GM12878 (cell line): Measurements from ENCODE around the gene RNF121. TPM values are rescaled to one million over a fixed set of nuclear protein-coding genes. Genes with fewer than 3 reads are reported as not detected.

Source experiments
- ATAC-seq: fragments of 200-7000 bp; cut with Tn5 transposase; 3 replicates; pipeline ENCODE4 v1.9.1; 2020; ENCODE audit warnings: mild to moderate bottlenecking, moderate library complexity
- BruUV-seq: library from RNA; stranded (reverse); fragments of 400-500 nt; replicated peaks from 2 replicates; lab custom pipeline; 2021; lab: Mats Ljungman, UMichigan
- CTCF ChIA-PET: fragments of 300-600 bp; sonication (Branson Sonifier 250); formaldehyde crosslinking; extraction: SDS; loops from one replicate; lab custom pipeline; 2021; ENCODE audit warnings: inconsistent platforms; lab: Yijun Ruan, JAX
- POLR2A ChIA-PET: fragments of 350-600 bp; formaldehyde crosslinking; extraction: SDS; loops from one replicate; lab custom pipeline; 2021; ENCODE audit warnings: inconsistent platforms; lab: Charles Lee
- RAD21 ChIA-PET: fragments of 300-600 bp; sonication (Branson Sonifier 250); formaldehyde crosslinking; loops from one replicate; lab custom pipeline; 2023; ENCODE audit warnings: antibody characterized with exemption; ENCODE audit not compliant: unreplicated experiment; lab: Charles Lee
- SMC1A ChIA-PET: fragments of 300-600 bp; sonication (Branson Sonifier 250); formaldehyde crosslinking; loops from one replicate; lab custom pipeline; 2023; ENCODE audit not compliant: unreplicated experiment, uncharacterized antibody; lab: Charles Lee
- DNase-seq: peaks from one replicate; pipeline ENCODE4 v3.0.0-alpha.2; 2011; ENCODE audit warnings: low read depth, low spot score
- FAIRE-seq: peaks from 3 replicates; lab custom pipeline; 2011; peaks lifted over from hg19 to GRCh38; lab: Jason Lieb, UNC
- H2AFZ ChIP-seq: 2 replicates; pipeline ENCODE4 v1.6.0; 2011; ENCODE audit warnings: low read depth, low read length, control low read depth; ENCODE audit not compliant: control insufficient read depth
- H3K27ac ChIP-seq: 2 replicates; pipeline ENCODE4 v1.5.1; 2011; ENCODE audit warnings: control low read depth; ENCODE audit not compliant: control insufficient read depth, insufficient read depth
- H3K27me3 ChIP-seq, 2 experiments: replicated peaks in 1 of 2; 2 replicates each; pipeline versions ENCODE4 v1.6.0 to v1.6.1; 2011; ENCODE audit warnings: low read length in 1 of 2; ENCODE audit not compliant: control insufficient read depth in 2 of 2, insufficient read depth in 2 of 2
- H3K36me3 ChIP-seq, 2 experiments: 2 replicates each; pipeline ENCODE4 v1.5.1; 2011; ENCODE audit warnings: low read length in 1 of 2; ENCODE audit not compliant: control insufficient read depth in 2 of 2, insufficient read depth in 2 of 2
- H3K4me1 ChIP-seq: 2 replicates; pipeline ENCODE4 v1.6.1; 2011; ENCODE audit warnings: mild to moderate bottlenecking, low read length, moderate library complexity, mixed read lengths; ENCODE audit not compliant: control insufficient read depth, insufficient read depth
- H3K4me2 ChIP-seq: 2 replicates; pipeline ENCODE4 v1.6.0; 2011; ENCODE audit warnings: control low read depth; ENCODE audit not compliant: control insufficient read depth, insufficient read depth
- H3K4me3 ChIP-seq: fragments of 200-600 bp; sonication (generic); 2 replicates; pipeline ENCODE4 v1.5.1; 2016
- H3K79me2 ChIP-seq: 2 replicates; pipeline ENCODE4 v1.6.0; 2011; ENCODE audit warnings: low read length; ENCODE audit not compliant: control insufficient read depth, insufficient read depth
- H3K9ac ChIP-seq: 2 replicates; pipeline ENCODE4 v1.8.0; 2011; ENCODE audit warnings: low read length, control low read depth, mixed read lengths; ENCODE audit not compliant: control insufficient read depth, insufficient read depth
- H3K9me3 ChIP-seq: replicated peaks from 3 replicates; pipeline ENCODE4 v1.5.1; 2011; ENCODE audit warnings: mild to moderate bottlenecking, low read length; ENCODE audit not compliant: control insufficient read depth, insufficient read depth
- H4K20me1 ChIP-seq: 2 replicates; pipeline ENCODE4 v1.6.0; 2011; ENCODE audit not compliant: control insufficient read depth, insufficient read depth
- BACH1 ChIP-seq: fragments of 450-650 bp; IDR thresholded peaks from 2 replicates; pipeline ENCODE4 v1.6.1; 2017; ENCODE audit warnings: mild to moderate bottlenecking, borderline replicate concordance
- JUNB ChIP-seq: IDR thresholded peaks from 2 replicates; pipeline ENCODE4 v1.6.1; 2016; ENCODE audit warnings: antibody characterized with exemption, mild to moderate bottlenecking
- NFYB ChIP-seq: IDR thresholded peaks from 2 replicates; pipeline ENCODE4 v1.6.1; 2011; ENCODE audit warnings: low read depth, mild to moderate bottlenecking, low read length, improper control_type of control experiment, moderate library complexity; ENCODE audit not compliant: insufficient read depth
- RAD51 ChIP-seq: fragments of 450-650 bp; IDR thresholded peaks from 2 replicates; pipeline ENCODE4 v1.6.1; 2016; ENCODE audit warnings: moderate library complexity, mild to moderate bottlenecking, inconsistent platforms
- SIN3A ChIP-seq: IDR thresholded peaks from 2 replicates; pipeline ENCODE4 v1.6.1; 2012; ENCODE audit warnings: low read depth, low read length, improper control_type of control experiment
- SMC3 ChIP-seq: IDR thresholded peaks from 2 replicates; pipeline ENCODE4 v1.6.1; 2011; ENCODE audit warnings: low read length, improper control_type of control experiment, borderline replicate concordance
- TBL1XR1 ChIP-seq: IDR thresholded peaks from 2 replicates; pipeline ENCODE4 v1.6.1; 2012; ENCODE audit warnings: low read depth, low read length, improper control_type of control experiment
- WGBS: methylation state at CpG from one replicate; pipeline ENCODE4 v1.1.6; 2016; ENCODE audit warnings: low lambda C conversion rate; ENCODE audit not compliant: insufficient replicate concordance, insufficient coverage; ENCODE audit errors: missing lambda C conversion rate; 5-methylcytosine and 5-hydroxymethylcytosine counted together
- in situ Hi-C: fragments of 300-500 bp; cut with MboI; formaldehyde crosslinking; loops from 9 replicates; pipeline ENCODE4 v1.14.3; 2018; ENCODE audit warnings: mixed read lengths
- intact Hi-C: fragments of 100-400 bp; cut with micrococcal nuclease; formaldehyde crosslinking; loops from one replicate; pipeline ENCODE4 v1.14.2; 2022; ENCODE audit not compliant: unreplicated experiment
- polyA plus RNA-seq, 11 experiments: library from polyadenylated mRNA; depleted of rRNA in 4 of 11; unstranded in 6 of 11; stranded (reverse) in 5 of 11; fragments of >200 nt; fragmentation: Nextera tagmentation in 4 of 11; fragmentation: Illumina TruSeq in 1 of 11; extraction: Ambion mirVana in 4 of 11; extraction: Trizol in 1 of 11; gene quantifications; 1 replicate in 1 of 11; 2 replicates in 10 of 11; pipeline versions ENCODE4 v1.2.1 to v1.2.3, GENCODE V29; 2011 to 2016; ENCODE audit warnings: inconsistent platforms in 2 of 11, missing spikeins in 2 of 11, low read depth in 1 of 11
- total RNA-seq, 4 experiments: library from RNA; depleted of rRNA in 3 of 4; stranded (reverse); fragments of >200 nt in 3 of 4; fragmentation: Illumina TruSeq in 1 of 4; extraction: Trizol in 1 of 4; gene quantifications; 2 replicates each; pipeline versions ENCODE4 v1.2.1 to v1.2.3, GENCODE V29; 2013 to 2021

RNF121 gene
- total and polyA plus RNA-seq, 10 of the 15 experiments (the other 5 are each of a cell fraction or from before 2014, with no cell fraction given) = 8.6 to 73.7 (median 32.7) TPM

- no peak for TF ChIP-seq NFYB
- no peak for TF ChIP-seq SIN3A
- peak; percentile 71; the same call in 1 of the 2 replicates for TF ChIP-seq SMC3
- TF ChIP-seq RAD51 = 0 out of 2 replicates have a peak, but pooled peaks have one; percentile 43
Measured at GRCh38 chr11:71977743-71978418, 49.0 kb downstream of the RNF121 start (continued).

DNA sequence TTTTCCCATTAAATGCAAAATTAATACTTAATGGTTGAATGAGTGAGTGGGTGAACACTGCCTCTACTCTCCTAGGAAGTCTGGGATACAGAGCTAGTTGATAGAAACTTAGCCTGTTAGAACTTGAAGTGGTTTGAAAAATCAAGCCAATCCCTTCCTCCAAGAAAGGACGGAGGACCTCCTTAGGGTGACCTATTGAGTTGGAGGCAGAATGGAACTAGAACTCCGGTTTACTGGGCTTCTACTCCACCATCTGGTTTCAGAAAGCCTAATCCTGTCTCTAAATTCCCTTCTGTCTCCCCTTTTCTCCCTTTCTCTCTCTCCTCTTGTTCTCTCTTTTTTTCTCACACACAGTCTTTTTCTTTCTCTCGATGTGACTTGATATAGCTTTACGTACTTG lies 50.2 kb downstream of the RNF121 start:
- no TSS peak for BruUV-seq
- ChIA-PET POLR2A (interaction anchor here (0.9 to 1.4 kb wide), 5 partner anchors 9 to 165 kb away, joined by 3 to 11 read pairs (median 4); no protein-coding TSS in a partner anchor), SMC1A (interaction anchor here (0.7 to 5.6 kb wide), 16 partner anchors 10 to 452 kb away, joined by 3 to 67 read pairs (median 10); partner anchors contain the start of genes ANAPC15, IL18BP, RNF121 and XNDC1N), CTCF (interaction anchor here (1.0 to 9.1 kb wide), 24 partner anchors 9 to 469 kb away, joined by 3 to 138 read pairs (median 12); partner anchors contain the start of genes IL18BP, RNF121 and XNDC1N), RAD21 (interaction anchor here (0.7 to 3.7 kb wide), 15 partner anchors 9 to 452 kb away, joined by 3 to 51 read pairs (median 8); partner anchors contain the start of genes ANAPC15, IL18BP, RNF121 and XNDC1N)
- Histone ChIP-seq H3K36me3 (peaks cover 9 to 28% of the 10 kb centered on the region in 2 experiments), H3K9me3 (no peaks in the 10 kb centered on the region), H3K27me3 (no peaks in the 10 kb centered on the region), H3K4me1 (peaks cover 10% of the 10 kb centered on the region), H3K4me3 (no peak overlapping the region), H3K9ac (no peak overlapping the region), H3K4me2 (no peak overlapping the region), H3K27ac (no peak overlapping the region), H2AFZ (no peak overlapping the region), H3K79me2 (no peaks in the 10 kb centered on the region), H4K20me1 (no peaks in the 10 kb centered on the region)
- in situ Hi-C loops (no loop called here), intact Hi-C loops (loop anchor here (2.0 kb wide), 1 partner anchor 166 kb away; no protein-coding TSS in a partner anchor)
- 99% methylated on average over 4 of the region's 4 CpGs for WGBS
- no peak for FAIRE-seq
- TF ChIP-seq BACH1 = no peak
- no peak for TF ChIP-seq JUNB
- TF ChIP-seq TBL1XR1 = no peak
- DNase-seq = no peak
- no peak for ATAC-seq
